SK-N-SH (cell line): ENCODE results near the gene GPR18.

Source experiments
- CTCF ChIP-seq: fragments of 200-600 bp; sonication (generic); IDR thresholded peaks from 2 replicates; pipeline ENCODE4 v1.6.1; 2017; ENCODE audit warnings: antibody characterized with exemption, mild to moderate bottlenecking, moderate library complexity
- EZH2phosphoT487 ChIP-seq: fragments of 200-600 bp; sonication (generic); IDR thresholded peaks from 2 replicates; pipeline ENCODE4 v1.6.1; 2017; ENCODE audit warnings: low read depth, mixed run types, mild to moderate bottlenecking, antibody characterized with exemption, moderate library complexity, borderline replicate concordance
- RAD21 ChIP-seq: IDR thresholded peaks from 2 replicates; pipeline ENCODE4 v1.6.1; 2012; ENCODE audit warnings: mild to moderate bottlenecking, low read length
- REST ChIP-seq: IDR thresholded peaks from 2 replicates; pipeline ENCODE4 v1.6.1; 2012; ENCODE audit warnings: mild to moderate bottlenecking, low read depth, low read length, moderate library complexity
- TAF1 ChIP-seq: IDR thresholded peaks from 2 replicates; pipeline ENCODE4 v1.6.1; 2012; ENCODE audit warnings: low read depth, mild to moderate bottlenecking, low read length, moderate library complexity, borderline replicate concordance

GRCh38 chr13:99301913-99302636 lies 43.9 kb upstream of the GPR18 start:
- TF ChIP-seq CTCF (no peak), EZH2phosphoT487 (no peak), REST (no peak), TAF1 (no peak), RAD21 (no peak)
